Uterus (tissue), 4 donors: ENCODE data around the gene MAGI3. TPM values are rescaled to one million over a fixed set of nuclear protein-coding genes. Genes with fewer than 3 reads are reported as not detected.

Experiments
- DNase-seq, 2 donors: peaks; one replicate each; pipeline ENCODE4 v3.0.0-alpha.2; 2019 to 2020
- H3K27ac ChIP-seq, 2 donors: fragments of 200-600 bp; sonication (generic); 1 replicate in 1 of 2; 2 replicates in 1 of 2; pipeline ENCODE4 v1.5.1; 2016 to 2018
- H3K27me3 ChIP-seq, 2 donors: fragments of 200-600 bp; sonication (generic); one replicate each; pipeline ENCODE4 v1.5.1; 2018 to 2019; ENCODE audit warnings: control low read depth in 1 of 2
- H3K36me3 ChIP-seq, 2 donors: fragments of 200-600 bp; sonication (generic); one replicate each; pipeline ENCODE4 v1.5.1; 2019; ENCODE audit warnings: control low read depth in 1 of 2
- H3K4me1 ChIP-seq, 2 donors: fragments of 200-600 bp; sonication (generic); one replicate each; pipeline ENCODE4 v1.5.1; 2018 to 2019; ENCODE audit warnings: control low read depth in 1 of 2
- H3K4me3 ChIP-seq, 2 donors: fragments of 200-600 bp; sonication (generic); 1 replicate in 1 of 2; 2 replicates in 1 of 2; pipeline ENCODE4 v1.5.1; 2018 to 2019; ENCODE audit warnings: mild to moderate bottlenecking in 1 of 2
- H3K9me3 ChIP-seq, 2 donors: fragments of 200-600 bp; sonication (generic); one replicate each; pipeline ENCODE4 v1.5.1; 2019; ENCODE audit warnings: control low read depth in 1 of 2
- CTCF ChIP-seq, 4 experiments: fragments of 200-600 bp in 2 of 4; fragments of 450-650 bp in 2 of 4; sonication (generic) in 2 of 4; IDR thresholded peaks; one replicate each; pipeline ENCODE4 v1.5.1; 2016 to 2019; ENCODE audit warnings: antibody characterized with exemption in 4 of 4, mild to moderate bottlenecking in 2 of 4, moderate library complexity in 1 of 4
- POLR2A ChIP-seq, 2 donors: fragments of 450-650 bp; IDR thresholded peaks; one replicate each; pipeline ENCODE4 v1.6.1; 2016; ENCODE audit warnings: antibody characterized with exemption in 2 of 2, mild to moderate bottlenecking in 1 of 2, moderate library complexity in 1 of 2
- intact Hi-C: fragments of 100-400 bp; cut with DNase I; formaldehyde crosslinking; loops from one replicate; pipeline ENCODE4 v1.15.1; 2023; ENCODE audit warnings: low total_unique reads
- total RNA-seq, 4 donors: library from RNA; depleted of rRNA in 3 of 4; stranded (reverse); fragments of >200 nt in 3 of 4; gene quantifications; one replicate each; pipeline versions ENCODE4 v1.1.0 to v1.2.4, GENCODE V29; 2014 to 2023
- donor health status: DM: yes; HTN: yes; CAD: no.

The MAGI3 gene
- total RNA-seq, 4 donors from 2014 or later: 12.4 to 37.5 (median 26.4) TPM

DNA sequence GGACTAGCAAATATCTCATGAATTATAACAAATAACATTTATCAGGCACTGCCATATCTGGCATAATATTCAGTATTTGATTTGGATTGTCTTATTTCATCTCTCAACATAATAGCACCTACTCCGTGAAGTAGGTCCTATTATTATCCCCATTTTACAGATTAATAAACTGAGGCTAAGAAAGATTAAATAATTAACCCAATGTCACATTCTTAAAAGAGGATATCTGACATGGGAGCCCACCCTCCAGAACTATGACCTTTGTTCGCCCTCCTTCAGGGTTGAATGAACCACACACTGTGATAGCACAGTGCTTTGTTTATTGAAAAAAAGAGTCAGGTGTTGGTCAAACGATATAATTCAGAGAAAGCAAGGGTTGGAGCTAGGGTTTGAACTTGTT, 19.4 kb upstream of the MAGI3 start:
- no peak overlapping the region for H3K27ac ChIP-seq
- no peaks in the 10 kb centered on the region for H3K4me1 ChIP-seq
- TF ChIP-seq POLR2A (IDR thresholded peaks at IDR 0.05): no peak
- no peak for TF ChIP-seq CTCF (IDR thresholded peaks at IDR 0.05)
- intact Hi-C loops: no loop called here
- no peaks in the 10 kb centered on the region for H3K27me3 ChIP-seq
- no peaks in the 10 kb centered on the region for H3K9me3 ChIP-seq
- H3K4me3 ChIP-seq: no peak overlapping the region
- no peak for DNase-seq
- H3K36me3 ChIP-seq: no peaks in the 10 kb centered on the region

GRCh38 chr1:113372546-113372945, 17.8 kb upstream of the MAGI3 start:
- H3K4me1 ChIP-seq: no peaks in the 10 kb centered on the region
- H3K9me3 ChIP-seq: no peaks in the 10 kb centered on the region
- no peak overlapping the region for H3K27ac ChIP-seq
- no peak for TF ChIP-seq POLR2A (IDR thresholded peaks at IDR 0.05)
- no peak for TF ChIP-seq CTCF (IDR thresholded peaks at IDR 0.05)
- no peak overlapping the region for H3K4me3 ChIP-seq
- intact Hi-C loops: no loop called here
- no peak for DNase-seq
- no peaks in the 10 kb centered on the region for H3K27me3 ChIP-seq
- no peaks in the 10 kb centered on the region for H3K36me3 ChIP-seq

- TF ChIP-seq POLR2A (IDR thresholded peaks at IDR 0.05) (no peak), CTCF (IDR thresholded peaks at IDR 0.05) (no peak)
- Histone ChIP-seq H3K9me3 (no peaks in the 10 kb centered on the region), H3K4me1 (no peaks in the 10 kb centered on the region), H3K27ac (no peak overlapping the region), H3K4me3 (no peak overlapping the region), H3K36me3 (no peaks in the 10 kb centered on the region), H3K27me3 (no peaks in the 10 kb centered on the region)
- intact Hi-C loops: no loop called here
- no peak for DNase-seq
These were observed 16.7 kb upstream of the MAGI3 start for GRCh38 chr1:113373644-113374043.

- no peak for DNase-seq
- H3K27ac ChIP-seq: no peak overlapping the region
- H3K9me3 ChIP-seq: no peaks in the 10 kb centered on the region
- H3K36me3 ChIP-seq: no peaks in the 10 kb centered on the region
- no peaks in the 10 kb centered on the region for H3K4me1 ChIP-seq
- H3K27me3 ChIP-seq: no peaks in the 10 kb centered on the region
- TF ChIP-seq CTCF (IDR thresholded peaks at IDR 0.05): no peak
- TF ChIP-seq POLR2A (IDR thresholded peaks at IDR 0.05): no peak
- no peak overlapping the region for H3K4me3 ChIP-seq
- intact Hi-C loops: no loop called here
These were observed 14.4 kb upstream of the MAGI3 start for GRCh38 chr1:113375878-113376277.

DNA sequence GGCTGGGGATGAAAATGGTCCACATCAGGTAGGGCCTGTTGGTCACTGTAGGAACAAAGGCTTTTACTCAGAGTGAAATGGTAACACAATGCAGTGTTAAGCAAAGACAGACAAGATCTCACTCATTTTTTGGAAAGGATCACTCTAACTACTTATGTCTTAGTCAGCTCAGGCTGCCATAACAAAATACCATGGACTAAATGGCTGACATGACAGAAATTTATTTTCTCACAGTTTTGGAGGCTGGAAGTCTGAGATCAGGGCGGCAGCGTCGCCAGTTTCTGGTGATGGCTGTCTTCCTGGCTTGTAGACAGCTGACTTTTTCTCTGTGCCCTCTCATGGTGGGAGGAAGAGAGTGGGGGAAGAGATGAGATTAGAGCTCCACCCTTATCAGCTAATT, 10.2 kb upstream of the MAGI3 start:
- Histone ChIP-seq H3K4me1 (no peaks in the 10 kb centered on the region), H3K36me3 (no peaks in the 10 kb centered on the region), H3K27ac (no peak overlapping the region), H3K4me3 (no peak overlapping the region), H3K9me3 (no peaks in the 10 kb centered on the region), H3K27me3 (no peaks in the 10 kb centered on the region)
- intact Hi-C loops: no loop called here
- TF ChIP-seq CTCF (IDR thresholded peaks at IDR 0.05): no peak
- TF ChIP-seq POLR2A (IDR thresholded peaks at IDR 0.05): no peak
- no peak for DNase-seq
